HepG2 (cell line): ENCODE data around the gene KXD1. TPM values are rescaled to one million over a fixed set of nuclear protein-coding genes. Genes with fewer than 3 reads are reported as not detected.

Experiments used
- AGO1 ChIP-seq: fragments of 200-400 bp; formaldehyde crosslinking; IDR thresholded peaks from 2 replicates; pipeline ENCODE4 v1.6.1; 2017; ENCODE audit warnings: mild to moderate bottlenecking, low read depth, low read length, moderate library complexity; ENCODE audit not compliant: poor library complexity, severe bottlenecking
- ARNTL ChIP-seq: sonication (generic); formaldehyde crosslinking; IDR thresholded peaks from 2 replicates; pipeline ENCODE4 v1.4.0; 2020; ENCODE audit warnings: mild to moderate bottlenecking, missing genetic modification reagents
- HNRNPL ChIP-seq: fragments of 200-400 bp; formaldehyde crosslinking; IDR thresholded peaks from 2 replicates; pipeline ENCODE4 v1.6.1; 2017; ENCODE audit warnings: mild to moderate bottlenecking, low read depth, low read length
- KDM1A ChIP-seq: IDR thresholded peaks from 2 replicates; pipeline ENCODE4 v1.6.1; 2016; ENCODE audit warnings: missing compliant biosample characterization
- MZF1 ChIP-seq: sonication (generic); formaldehyde crosslinking; IDR thresholded peaks from 2 replicates; pipeline ENCODE4 v1.8.1; 2023; ENCODE audit warnings: mild to moderate bottlenecking, missing genetic modification reagents, borderline replicate concordance
- RFX5 ChIP-seq: IDR thresholded peaks from 2 replicates; pipeline ENCODE4 v1.6.1; 2011; ENCODE audit warnings: low read depth, low read length, improper control_type of control experiment
- RXRA ChIP-seq: sonication (generic); formaldehyde crosslinking; IDR thresholded peaks from 2 replicates; pipeline ENCODE4 v1.5.1; 2020; ENCODE audit warnings: missing genetic modification reagents
- SAFB2 ChIP-seq: sonication (generic); formaldehyde crosslinking; IDR thresholded peaks from 2 replicates; pipeline ENCODE4 v1.5.1; 2020; ENCODE audit warnings: missing genetic modification reagents, low read depth, mild to moderate bottlenecking, borderline replicate concordance
- SIX1 ChIP-seq: sonication (generic); formaldehyde crosslinking; IDR thresholded peaks from 2 replicates; pipeline ENCODE4 v1.4.0; 2020; ENCODE audit warnings: missing genetic modification reagents, borderline replicate concordance
- ZC3H13 ChIP-seq: sonication (generic); formaldehyde crosslinking; IDR thresholded peaks from 2 replicates; pipeline ENCODE4 v1.8.1; 2023; ENCODE audit warnings: mild to moderate bottlenecking, missing genetic modification reagents, moderate library complexity
- ZNF350 ChIP-seq: sonication (generic); formaldehyde crosslinking; IDR thresholded peaks from 2 replicates; pipeline ENCODE4 v1.4.0; 2020; ENCODE audit warnings: mild to moderate bottlenecking, low read depth, missing genetic modification reagents, borderline replicate concordance
- ZNF713 ChIP-seq: sonication (generic); formaldehyde crosslinking; IDR thresholded peaks from 2 replicates; pipeline ENCODE4 v1.4.0; 2020; ENCODE audit warnings: mild to moderate bottlenecking, missing genetic modification reagents
- ZNF83 ChIP-seq: sonication (generic); formaldehyde crosslinking; IDR thresholded peaks from 2 replicates; pipeline ENCODE4 v1.4.0; 2020; ENCODE audit warnings: missing genetic modification reagents, mild to moderate bottlenecking, borderline replicate concordance
- ZNF883 ChIP-seq: sonication (generic); formaldehyde crosslinking; IDR thresholded peaks from 2 replicates; pipeline ENCODE4 v1.5.1; 2020; ENCODE audit warnings: mild to moderate bottlenecking, missing genetic modification reagents; ENCODE audit errors: not compliant biosample characterization
- ZSCAN9 ChIP-seq: IDR thresholded peaks from 2 replicates; pipeline ENCODE4 v1.6.1; 2016; ENCODE audit warnings: borderline replicate concordance
- polyA plus RNA-seq, 8 experiments: library from polyadenylated mRNA; depleted of rRNA in 3 of 8; stranded (reverse) in 7 of 8; unstranded in 1 of 8; fragments of >200 nt; fragmentation: Illumina TruSeq in 4 of 8; extraction: Trizol in 4 of 8; gene quantifications; 2 replicates each; pipeline versions ENCODE4 v1.2.1 to v1.2.3, GENCODE V29; 2011 to 2016; ENCODE audit warnings: low read depth in 4 of 8, missing spikeins in 1 of 8, mixed read lengths in 1 of 8; ENCODE audit not compliant: insufficient read depth in 1 of 8
- total RNA-seq, 5 experiments: library from RNA; depleted of rRNA; stranded (reverse); fragments of >200 nt; fragmentation: Illumina TruSeq; extraction: Trizol; gene quantifications; 2 replicates each; pipeline ENCODE4 v1.2.3, GENCODE V29; 2016; ENCODE audit warnings: low read depth in 1 of 5
- TF ChIP-seq, protein P1 (sequence below): sonication (generic); formaldehyde crosslinking; IDR thresholded peaks from 2 replicates; pipeline ENCODE4 v1.8.1; 2022; ENCODE audit warnings: mild to moderate bottlenecking, missing genetic modification reagents
- TF ChIP-seq, protein P2 (sequence below): sonication (generic); formaldehyde crosslinking; IDR thresholded peaks from 2 replicates; pipeline ENCODE4 v1.4.0; 2020; ENCODE audit warnings: mild to moderate bottlenecking, missing genetic modification reagents
- TF ChIP-seq, protein P3 (sequence below): sonication (generic); formaldehyde crosslinking; IDR thresholded peaks from 2 replicates; pipeline ENCODE4 v1.5.0; 2020; ENCODE audit warnings: mild to moderate bottlenecking, missing genetic modification reagents
- TF ChIP-seq, protein P4 (sequence below): sonication (generic); IDR thresholded peaks from 2 replicates; pipeline ENCODE4 v1.6.1; 2016; ENCODE audit warnings: low read depth, borderline replicate concordance
- TF ChIP-seq, protein P5 (sequence below): sonication (generic); formaldehyde crosslinking; IDR thresholded peaks from 2 replicates; pipeline ENCODE4 v1.5.0; 2020; ENCODE audit warnings: mild to moderate bottlenecking, missing genetic modification reagents

Gene KXD1
- total and polyA plus RNA-seq, 2 of the 13 experiments (the other 11 are each of a cell fraction or from before 2014, with no cell fraction given), result 44.6 to 143 TPM

DNA sequence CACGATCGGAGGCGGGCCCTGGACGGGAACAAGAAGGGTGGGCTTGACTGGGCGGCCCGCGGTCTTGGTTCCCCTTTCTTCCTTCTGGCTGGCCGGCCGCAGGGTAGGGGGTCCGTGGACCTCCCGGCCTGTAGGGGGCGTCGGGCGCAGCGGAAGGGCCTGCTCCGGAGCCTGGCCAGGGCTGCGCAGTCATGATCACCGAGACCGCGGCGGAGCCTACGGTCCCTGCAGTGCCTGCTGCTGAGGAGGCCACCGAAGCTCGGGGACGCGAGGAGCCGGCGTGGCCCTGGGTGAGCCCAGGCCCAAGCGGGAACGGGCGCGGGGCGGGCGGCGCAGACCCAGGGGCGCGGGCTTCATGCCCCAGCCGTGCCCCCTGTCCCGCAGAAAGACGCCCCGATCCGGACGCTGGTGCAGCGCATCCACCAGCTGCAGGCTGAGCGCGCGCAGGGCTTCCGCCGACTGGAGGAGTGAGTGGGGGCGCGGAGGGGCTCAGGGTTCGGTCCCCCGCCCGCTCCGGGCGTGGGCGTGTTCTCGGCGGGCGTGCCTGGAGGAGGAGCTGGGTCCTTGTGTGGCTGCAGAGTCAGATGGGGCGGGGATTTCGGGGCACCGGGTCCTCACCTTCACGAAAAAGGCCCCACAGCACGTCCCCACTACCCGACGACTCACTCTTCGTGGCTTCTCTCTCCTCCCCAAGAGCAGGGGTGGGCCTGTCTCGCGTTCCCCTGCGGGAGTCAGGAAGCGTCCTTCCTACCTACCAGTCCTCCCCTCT, 31.1 kb downstream of the KXD1 start, which contains the start of gene REX1BD (continued):
- peak; percentile 71 for TF ChIP-seq RXRA
- peak; percentile 96 for TF ChIP-seq AGO1
- TF ChIP-seq HNRNPL, result peak; percentile 23; the same call in 1 of the 2 replicates
- TF ChIP-seq ZNF83, result peak; percentile 73; the same call in 1 of the 2 replicates
- TF ChIP-seq SIX1, result 0 out of 2 replicates have a peak, but pooled peaks have one; percentile 14
- peak; percentile 89; the same call in 1 of the 2 replicates for TF ChIP-seq ZNF713 (CRISPR knock-in tag)
- TF ChIP-seq ZSCAN9 (CRISPR knock-in tag), result peak; percentile 38; the same call in 1 of the 2 replicates
- peak; percentile 6 for TF ChIP-seq ZNF350 (CRISPR knock-in tag)
- TF ChIP-seq, protein P1, sequence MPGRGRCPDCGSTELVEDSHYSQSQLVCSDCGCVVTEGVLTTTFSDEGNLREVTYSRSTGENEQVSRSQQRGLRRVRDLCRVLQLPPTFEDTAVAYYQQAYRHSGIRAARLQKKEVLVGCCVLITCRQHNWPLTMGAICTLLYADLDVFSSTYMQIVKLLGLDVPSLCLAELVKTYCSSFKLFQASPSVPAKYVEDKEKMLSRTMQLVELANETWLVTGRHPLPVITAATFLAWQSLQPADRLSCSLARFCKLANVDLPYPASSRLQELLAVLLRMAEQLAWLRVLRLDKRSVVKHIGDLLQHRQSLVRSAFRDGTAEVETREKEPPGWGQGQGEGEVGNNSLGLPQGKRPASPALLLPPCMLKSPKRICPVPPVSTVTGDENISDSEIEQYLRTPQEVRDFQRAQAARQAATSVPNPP, result peak; percentile 66
- TF ChIP-seq, protein P2, sequence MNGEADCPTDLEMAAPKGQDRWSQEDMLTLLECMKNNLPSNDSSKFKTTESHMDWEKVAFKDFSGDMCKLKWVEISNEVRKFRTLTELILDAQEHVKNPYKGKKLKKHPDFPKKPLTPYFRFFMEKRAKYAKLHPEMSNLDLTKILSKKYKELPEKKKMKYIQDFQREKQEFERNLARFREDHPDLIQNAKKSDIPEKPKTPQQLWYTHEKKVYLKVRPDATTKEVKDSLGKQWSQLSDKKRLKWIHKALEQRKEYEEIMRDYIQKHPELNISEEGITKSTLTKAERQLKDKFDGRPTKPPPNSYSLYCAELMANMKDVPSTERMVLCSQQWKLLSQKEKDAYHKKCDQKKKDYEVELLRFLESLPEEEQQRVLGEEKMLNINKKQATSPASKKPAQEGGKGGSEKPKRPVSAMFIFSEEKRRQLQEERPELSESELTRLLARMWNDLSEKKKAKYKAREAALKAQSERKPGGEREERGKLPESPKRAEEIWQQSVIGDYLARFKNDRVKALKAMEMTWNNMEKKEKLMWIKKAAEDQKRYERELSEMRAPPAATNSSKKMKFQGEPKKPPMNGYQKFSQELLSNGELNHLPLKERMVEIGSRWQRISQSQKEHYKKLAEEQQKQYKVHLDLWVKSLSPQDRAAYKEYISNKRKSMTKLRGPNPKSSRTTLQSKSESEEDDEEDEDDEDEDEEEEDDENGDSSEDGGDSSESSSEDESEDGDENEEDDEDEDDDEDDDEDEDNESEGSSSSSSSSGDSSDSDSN, result peak; percentile 78
- no peak for TF ChIP-seq RFX5
- TF ChIP-seq, protein P3, sequence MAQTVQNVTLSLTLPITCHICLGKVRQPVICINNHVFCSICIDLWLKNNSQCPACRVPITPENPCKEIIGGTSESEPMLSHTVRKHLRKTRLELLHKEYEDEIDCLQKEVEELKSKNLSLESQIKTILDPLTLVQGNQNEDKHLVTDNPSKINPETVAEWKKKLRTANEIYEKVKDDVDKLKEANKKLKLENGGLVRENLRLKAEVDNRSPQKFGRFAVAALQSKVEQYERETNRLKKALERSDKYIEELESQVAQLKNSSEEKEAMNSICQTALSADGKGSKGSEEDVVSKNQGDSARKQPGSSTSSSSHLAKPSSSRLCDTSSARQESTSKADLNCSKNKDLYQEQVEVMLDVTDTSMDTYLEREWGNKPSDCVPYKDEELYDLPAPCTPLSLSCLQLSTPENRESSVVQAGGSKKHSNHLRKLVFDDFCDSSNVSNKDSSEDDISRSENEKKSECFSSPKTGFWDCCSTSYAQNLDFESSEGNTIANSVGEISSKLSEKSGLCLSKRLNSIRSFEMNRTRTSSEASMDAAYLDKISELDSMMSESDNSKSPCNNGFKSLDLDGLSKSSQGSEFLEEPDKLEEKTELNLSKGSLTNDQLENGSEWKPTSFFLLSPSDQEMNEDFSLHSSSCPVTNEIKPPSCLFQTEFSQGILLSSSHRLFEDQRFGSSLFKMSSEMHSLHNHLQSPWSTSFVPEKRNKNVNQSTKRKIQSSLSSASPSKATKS (CRISPR knock-in tag), result no peak
- TF ChIP-seq ZNF883, result peak; percentile 14
- TF ChIP-seq KDM1A (CRISPR knock-in tag), result peak; percentile 81
- peak; percentile 20 for TF ChIP-seq SAFB2 (CRISPR knock-in tag)
- TF ChIP-seq, protein P4, sequence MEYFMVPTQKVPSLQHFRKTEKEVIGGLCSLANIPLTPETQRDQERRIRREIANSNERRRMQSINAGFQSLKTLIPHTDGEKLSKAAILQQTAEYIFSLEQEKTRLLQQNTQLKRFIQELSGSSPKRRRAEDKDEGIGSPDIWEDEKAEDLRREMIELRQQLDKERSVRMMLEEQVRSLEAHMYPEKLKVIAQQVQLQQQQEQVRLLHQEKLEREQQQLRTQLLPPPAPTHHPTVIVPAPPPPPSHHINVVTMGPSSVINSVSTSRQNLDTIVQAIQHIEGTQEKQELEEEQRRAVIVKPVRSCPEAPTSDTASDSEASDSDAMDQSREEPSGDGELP, result peak; percentile 63; the same call in 1 of the 2 replicates
- no peak; the same call in 1 of the 2 replicates for TF ChIP-seq ARNTL
- peak; percentile 19 for TF ChIP-seq ZC3H13
- TF ChIP-seq, protein P5, sequence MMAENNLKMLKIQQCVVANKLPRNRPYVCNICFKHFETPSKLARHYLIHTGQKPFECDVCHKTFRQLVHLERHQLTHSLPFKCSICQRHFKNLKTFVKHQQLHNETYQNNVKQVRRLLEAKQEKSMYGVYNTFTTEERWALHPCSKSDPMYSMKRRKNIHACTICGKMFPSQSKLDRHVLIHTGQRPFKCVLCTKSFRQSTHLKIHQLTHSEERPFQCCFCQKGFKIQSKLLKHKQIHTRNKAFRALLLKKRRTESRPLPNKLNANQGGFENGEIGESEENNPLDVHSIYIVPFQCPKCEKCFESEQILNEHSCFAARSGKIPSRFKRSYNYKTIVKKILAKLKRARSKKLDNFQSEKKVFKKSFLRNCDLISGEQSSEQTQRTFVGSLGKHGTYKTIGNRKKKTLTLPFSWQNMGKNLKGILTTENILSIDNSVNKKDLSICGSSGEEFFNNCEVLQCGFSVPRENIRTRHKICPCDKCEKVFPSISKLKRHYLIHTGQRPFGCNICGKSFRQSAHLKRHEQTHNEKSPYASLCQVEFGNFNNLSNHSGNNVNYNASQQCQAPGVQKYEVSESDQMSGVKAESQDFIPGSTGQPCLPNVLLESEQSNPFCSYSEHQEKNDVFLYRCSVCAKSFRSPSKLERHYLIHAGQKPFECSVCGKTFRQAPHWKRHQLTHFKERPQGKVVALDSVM (CRISPR knock-in tag), result no peak
- no peak for TF ChIP-seq MZF1
